Upper lobe of left lung (tissue), 6 donors: ENCODE measurements around the gene KRTAP10-2. TPM values are rescaled to one million over a fixed set of nuclear protein-coding genes. Genes with fewer than 3 reads are reported as not detected.
"Not testable (repeated sequence)": the region's sequence is repeated elsewhere in the genome, so short reads cannot be mapped to it uniquely, and the experiment has no call there.

Source experiments
- ATAC-seq, 2 donors: fragments of 200-7000 bp; cut with Tn5 transposase; one replicate each; pipeline ENCODE4 v1.9.1; 2022; ENCODE audit warnings: mild to moderate bottlenecking in 2 of 2, moderate library complexity in 2 of 2; ENCODE audit not compliant: low FRiP score in 2 of 2
- DNase-seq, 2 donors: peaks; one replicate each; pipeline ENCODE4 v3.0.0-alpha.2; 2019 to 2020
- H3K27ac ChIP-seq, 4 donors: fragments of 200-600 bp; sonication (generic); one replicate each; pipeline ENCODE4 v1.5.1; 2016 to 2019
- H3K27me3 ChIP-seq, 4 donors: fragments of 200-600 bp; sonication (generic); one replicate each; pipeline ENCODE4 v1.5.1; 2017 to 2019
- H3K36me3 ChIP-seq, 4 donors: fragments of 200-600 bp; sonication (generic); one replicate each; pipeline ENCODE4 v1.5.1; 2016 to 2019
- H3K4me1 ChIP-seq, 4 donors: fragments of 200-600 bp; sonication (generic); one replicate each; pipeline ENCODE4 v1.5.1; 2018 to 2019
- H3K4me3 ChIP-seq, 4 donors: fragments of 200-600 bp; sonication (generic); one replicate each; pipeline ENCODE4 v1.5.1; 2017 to 2019; ENCODE audit warnings: mild to moderate bottlenecking in 2 of 4, moderate library complexity in 1 of 4
- H3K9me3 ChIP-seq, 4 donors: fragments of 200-600 bp; sonication (generic); one replicate each; pipeline ENCODE4 v1.5.1; 2018 to 2019
- EP300 ChIP-seq, 4 donors: sonication (generic); formaldehyde crosslinking; IDR thresholded peaks; one replicate each; pipeline ENCODE4 v1.5.1; 2017; ENCODE audit warnings: antibody characterized with exemption in 4 of 4, control low read depth in 2 of 4
- POLR2A ChIP-seq, 4 donors: fragments of 450-650 bp; IDR thresholded peaks; one replicate each; pipeline ENCODE4 v1.5.1; 2016 to 2017; ENCODE audit warnings: antibody characterized with exemption in 4 of 4, mild to moderate bottlenecking in 2 of 4
- POLR2AphosphoS5 ChIP-seq, 2 donors: sonication (generic); formaldehyde crosslinking; IDR thresholded peaks; one replicate each; pipeline ENCODE4 v1.5.1; 2017; ENCODE audit warnings: antibody characterized with exemption in 2 of 2
- WGBS, 2 donors: methylation state at CpG; one replicate each; pipeline ENCODE4 v1.1.5; 2017 to 2018; 5-methylcytosine and 5-hydroxymethylcytosine counted together
- total RNA-seq, 6 donors: library from RNA; depleted of rRNA in 4 of 6; stranded (reverse); fragments of >200 nt in 4 of 6; gene quantifications; one replicate each; pipeline versions ENCODE4 v1.1.0 to v1.2.1, GENCODE V29; 2016 to 2021
- TF ChIP-seq, protein P1 (sequence below), 6 experiments: fragments of 450-650 bp in 4 of 6; fragments of 200-600 bp in 2 of 6; sonication (generic) in 2 of 6; IDR thresholded peaks; one replicate each; pipeline ENCODE4 v1.5.1; 2016 to 2019; ENCODE audit warnings: antibody characterized with exemption in 6 of 6
- donor health status: DM: no; HTN: no; CAD: no; lungs with moderate emphysema.
- donor health status: DM: no; HTN: yes; CAD: no; lungs with severe emphysema.

The KRTAP10-2 gene
- total RNA-seq, 6 donors from 2014 or later: not detected

DNA sequence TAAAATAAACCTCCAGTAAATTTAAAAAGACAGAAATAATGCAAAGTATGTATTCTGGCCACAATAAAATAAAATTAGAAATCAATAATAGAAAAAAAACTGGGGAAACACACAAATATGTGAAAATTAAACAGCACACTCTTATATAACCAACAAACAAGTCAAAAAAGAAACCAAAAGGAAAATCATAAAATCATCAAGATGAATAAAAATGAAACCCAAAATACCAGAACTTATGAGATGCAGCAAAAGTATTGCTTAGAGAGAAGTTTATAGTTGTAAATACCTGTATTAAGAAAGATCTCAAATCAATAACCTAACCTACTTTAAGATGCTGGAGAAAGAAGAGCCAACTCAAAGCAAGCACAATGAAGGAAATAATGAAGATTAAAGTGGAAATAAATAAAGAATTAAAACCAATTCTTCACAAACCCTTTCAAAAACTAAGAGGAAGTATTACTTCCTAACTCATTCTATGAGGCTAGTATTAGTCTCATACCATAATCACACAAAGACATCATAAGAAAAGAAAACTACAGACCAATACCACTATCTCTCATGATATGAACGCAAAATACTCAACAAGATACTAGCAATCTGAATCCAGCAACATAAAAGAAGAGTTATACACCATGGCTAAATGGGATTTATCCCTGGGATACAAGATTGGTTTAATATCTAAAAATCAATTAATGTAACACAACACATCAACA is 13.7 kb upstream of the KRTAP10-2 start:
- ATAC-seq (no peak), DNase-seq (no peak)
- Histone ChIP-seq H3K36me3 (no peaks in the 10 kb centered on the region), H3K27me3 (no peaks in the 10 kb centered on the region), H3K4me1 (no peaks in the 10 kb centered on the region), H3K27ac (no peak overlapping the region), H3K4me3 (no peak overlapping the region), H3K9me3 (peaks cover 0 to 8% (median 0%) of the 10 kb centered on the region in 4 donors)
- 76 to 79% methylated on average over 1 of the region's 1 CpG for WGBS, 2 donors
- no peak for TF ChIP-seq EP300 (IDR thresholded peaks at IDR 0.05)
- no peak for TF ChIP-seq POLR2AphosphoS5 (IDR thresholded peaks at IDR 0.05)
- TF ChIP-seq, protein P1, sequence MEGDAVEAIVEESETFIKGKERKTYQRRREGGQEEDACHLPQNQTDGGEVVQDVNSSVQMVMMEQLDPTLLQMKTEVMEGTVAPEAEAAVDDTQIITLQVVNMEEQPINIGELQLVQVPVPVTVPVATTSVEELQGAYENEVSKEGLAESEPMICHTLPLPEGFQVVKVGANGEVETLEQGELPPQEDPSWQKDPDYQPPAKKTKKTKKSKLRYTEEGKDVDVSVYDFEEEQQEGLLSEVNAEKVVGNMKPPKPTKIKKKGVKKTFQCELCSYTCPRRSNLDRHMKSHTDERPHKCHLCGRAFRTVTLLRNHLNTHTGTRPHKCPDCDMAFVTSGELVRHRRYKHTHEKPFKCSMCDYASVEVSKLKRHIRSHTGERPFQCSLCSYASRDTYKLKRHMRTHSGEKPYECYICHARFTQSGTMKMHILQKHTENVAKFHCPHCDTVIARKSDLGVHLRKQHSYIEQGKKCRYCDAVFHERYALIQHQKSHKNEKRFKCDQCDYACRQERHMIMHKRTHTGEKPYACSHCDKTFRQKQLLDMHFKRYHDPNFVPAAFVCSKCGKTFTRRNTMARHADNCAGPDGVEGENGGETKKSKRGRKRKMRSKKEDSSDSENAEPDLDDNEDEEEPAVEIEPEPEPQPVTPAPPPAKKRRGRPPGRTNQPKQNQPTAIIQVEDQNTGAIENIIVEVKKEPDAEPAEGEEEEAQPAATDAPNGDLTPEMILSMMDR (IDR thresholded peaks at IDR 0.05): no peak
- TF ChIP-seq POLR2A (IDR thresholded peaks at IDR 0.05): no peak

DNA sequence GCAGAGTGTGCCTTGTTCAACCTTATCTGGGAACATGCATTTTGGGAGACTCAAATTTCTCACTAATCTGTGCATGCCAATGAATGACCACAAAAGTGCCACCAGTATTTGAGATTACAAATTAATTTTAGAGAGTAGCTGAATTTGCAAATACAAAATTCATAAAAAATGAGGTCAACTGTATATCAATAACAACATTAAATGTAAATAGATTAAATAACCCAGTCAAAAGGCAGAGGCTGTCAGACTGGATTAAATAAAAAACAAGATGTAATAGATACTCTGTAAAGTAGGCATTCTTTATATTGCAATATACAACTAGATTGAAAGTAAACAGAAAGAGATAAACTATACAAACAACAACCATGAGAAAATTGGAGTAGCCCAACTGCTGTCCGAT is 12.8 kb upstream of the KRTAP10-2 start:
- Histone ChIP-seq H3K4me3 (no peak overlapping the region), H3K4me1 (no peaks in the 10 kb centered on the region), H3K27ac (no peak overlapping the region), H3K36me3 (no peaks in the 10 kb centered on the region), H3K27me3 (no peaks in the 10 kb centered on the region), H3K9me3 (peaks cover 0 to 8% (median 0%) of the 10 kb centered on the region in 4 donors)
- TF ChIP-seq, protein P1 (IDR thresholded peaks at IDR 0.05): no peak
- TF ChIP-seq EP300 (IDR thresholded peaks at IDR 0.05) (no peak), POLR2AphosphoS5 (IDR thresholded peaks at IDR 0.05) (no peak), POLR2A (IDR thresholded peaks at IDR 0.05) (no peak)
- ATAC-seq: no peak
- no peak for DNase-seq
- WGBS, 2 donors: 93 to 94% methylated on average over 1 of the region's 1 CpG

DNA sequence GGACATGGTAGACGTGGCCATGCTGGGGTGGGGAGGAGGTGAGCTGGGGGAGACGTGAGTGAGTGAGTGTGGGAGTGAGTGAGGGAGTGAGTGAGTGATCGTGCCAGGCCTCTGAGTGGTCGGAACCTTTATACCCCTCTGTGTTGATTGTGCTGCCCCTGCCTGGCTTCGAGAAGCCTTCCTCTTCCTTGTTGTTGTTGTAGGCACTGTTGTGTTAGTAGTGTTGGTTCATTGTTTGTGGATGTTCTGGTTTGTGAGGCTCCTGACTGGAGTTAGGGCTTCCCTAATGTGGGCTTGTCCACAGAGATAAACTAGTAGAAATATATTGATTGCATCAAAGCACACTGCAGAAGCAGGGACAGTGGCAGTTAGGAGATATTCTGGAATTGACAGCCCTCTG is 7.4 kb upstream of the KRTAP10-2 start, which contains the start of gene KRTAP10-3:
TSS of gene KRTAP10-3 (minus strand) at position 101 of the 400 bp plus-strand sequence. CDS start at position 21, 80 bp downstream.
- no peak for DNase-seq
- peaks cover 0 to 8% (median 0%) of the 10 kb centered on the region in 4 donors for H3K9me3 ChIP-seq
- ATAC-seq: peak in 1 of 2 donors; percentile 37
- H3K36me3 ChIP-seq: no peaks in the 10 kb centered on the region
- no peaks in the 10 kb centered on the region for H3K27me3 ChIP-seq
- 64 to 79% methylated on average over 5 of the region's 5 CpGs for WGBS, 2 donors
- no peaks in the 10 kb centered on the region for H3K4me1 ChIP-seq
- no peak within 1 kb of the TSS for H3K27ac ChIP-seq
- H3K4me3 ChIP-seq: no peak within 1 kb of the TSS
- TF ChIP-seq POLR2A (IDR thresholded peaks at IDR 0.05) (no peak), POLR2AphosphoS5 (IDR thresholded peaks at IDR 0.05) (no peak), EP300 (IDR thresholded peaks at IDR 0.05) (no peak)
- TF ChIP-seq, protein P1 (IDR thresholded peaks at IDR 0.05): no peak

DNA sequence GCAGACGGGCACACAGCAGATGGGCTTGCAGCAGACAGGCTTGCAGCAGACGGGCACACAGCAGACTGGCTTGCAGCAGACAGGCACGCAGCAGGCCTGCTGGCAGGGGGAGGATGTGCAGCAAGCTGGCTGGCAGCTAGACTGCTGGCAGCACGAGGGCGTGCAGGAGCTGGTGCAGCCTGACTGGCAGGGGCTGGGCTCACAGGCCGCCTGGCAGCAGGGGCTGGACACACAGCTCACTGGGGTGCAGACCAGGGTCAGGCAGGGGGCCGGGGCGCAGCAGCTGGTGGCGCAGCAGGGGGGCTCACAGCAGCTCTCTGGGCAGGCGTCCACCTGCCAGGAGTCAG is 7.0 kb upstream of the KRTAP10-2 start:
- not testable (repeated sequence) for H3K36me3 ChIP-seq, H3K9me3 ChIP-seq, H3K27ac ChIP-seq, H3K4me1 ChIP-seq, H3K4me3 ChIP-seq, H3K27me3 ChIP-seq, ATAC-seq
- WGBS, 2 donors: 80 to 85% methylated on average over 4 to 7 of the region's 10 CpGs
- DNase-seq: peak in 1 of 2 donors; percentile 64

DNA sequence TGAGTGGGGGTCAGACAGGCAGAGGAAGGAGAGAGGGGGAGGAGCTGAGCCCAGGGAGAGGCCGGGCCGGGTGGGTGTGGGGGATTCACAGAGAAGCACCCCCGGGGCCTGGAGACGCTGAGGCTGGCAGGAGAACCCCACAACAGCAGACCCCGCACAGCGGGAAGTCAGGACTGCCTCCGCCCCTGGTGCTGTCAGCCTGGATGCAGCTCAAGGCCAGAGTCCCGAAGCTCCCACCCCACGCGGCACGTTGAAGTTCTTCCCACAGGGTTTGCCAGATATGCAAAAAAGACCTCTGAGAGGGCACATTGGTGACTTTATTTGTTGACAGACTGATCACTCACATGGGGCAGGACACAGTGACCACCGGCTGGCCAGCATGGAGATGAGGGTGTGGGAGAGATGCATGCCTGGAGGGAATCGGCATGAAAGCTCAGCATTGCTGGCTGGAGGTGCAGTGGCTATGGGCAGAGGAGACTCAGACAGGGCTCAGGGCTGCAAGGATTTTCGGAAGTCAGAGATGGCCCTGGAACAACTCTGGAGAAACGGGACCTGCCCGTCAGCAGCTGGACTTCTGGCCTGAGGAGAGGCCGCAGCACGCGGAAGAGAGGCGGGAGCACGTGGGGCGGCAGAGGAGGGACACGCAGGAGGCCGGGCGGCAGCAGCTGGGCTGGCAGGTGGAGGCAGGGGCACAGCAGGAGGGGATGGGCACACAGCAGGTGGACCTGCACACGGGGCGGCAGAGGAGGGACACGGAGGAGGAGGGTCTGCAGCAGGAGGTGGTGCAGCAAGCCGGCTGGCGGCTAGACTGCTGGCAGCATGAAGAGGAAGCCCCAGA is 6.4 kb upstream of the KRTAP10-2 start:
- 63 to 67% methylated on average over 26 to 30 of the region's 30 CpGs for WGBS, 2 donors
- DNase-seq (peak in 1 of 2 donors; percentile 65), ATAC-seq (no peak)
- Histone ChIP-seq H3K27ac (no peak overlapping the region), H3K36me3 (no peaks in the 10 kb centered on the region), H3K4me3 (no peak overlapping the region), H3K4me1 (no peaks in the 10 kb centered on the region), H3K9me3 (peaks cover 0 to 7% (median 0%) of the 10 kb centered on the region in 4 donors), H3K27me3 (no peaks in the 10 kb centered on the region)
- no peak for TF ChIP-seq POLR2A (IDR thresholded peaks at IDR 0.05)
- TF ChIP-seq EP300 (IDR thresholded peaks at IDR 0.05): no peak
- TF ChIP-seq, protein P1 (IDR thresholded peaks at IDR 0.05): no peak
- no peak for TF ChIP-seq POLR2AphosphoS5 (IDR thresholded peaks at IDR 0.05)
